ENCODE data around the gene DYRK1B.
"Not testable (repeated sequence)": the region's sequence is repeated elsewhere in the genome, so short reads cannot be mapped to it uniquely, and the experiment has no call there.

Gene DYRK1B

GRCh38 chr19:39830847-39831246 is 3.1 kb downstream of the DYRK1B start:
- no peak for DNase-seq (ENCODE audit: low spot score)

DNA sequence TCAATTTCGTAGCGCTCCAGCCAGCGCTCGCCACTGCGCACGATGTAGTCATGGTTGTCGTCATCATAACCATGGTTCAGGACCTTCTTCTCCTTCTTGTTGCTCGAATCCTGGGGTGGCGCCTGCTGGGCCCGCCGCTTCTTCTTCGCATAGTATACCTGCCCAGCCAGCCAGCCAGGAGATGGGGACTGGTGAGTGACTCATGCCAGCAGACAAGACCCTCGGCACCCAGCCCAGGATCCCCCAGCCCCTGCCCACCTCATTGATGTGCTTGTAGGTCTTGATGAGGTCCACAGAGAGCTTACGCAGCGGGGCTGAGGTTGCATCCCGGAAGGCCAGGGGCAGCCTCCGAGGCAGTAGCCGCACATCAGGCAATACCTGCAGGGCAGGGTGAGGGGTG is 3.6 kb downstream of the DYRK1B start:
- DNase-seq (ENCODE audit: low spot score), result no peak

DNA sequence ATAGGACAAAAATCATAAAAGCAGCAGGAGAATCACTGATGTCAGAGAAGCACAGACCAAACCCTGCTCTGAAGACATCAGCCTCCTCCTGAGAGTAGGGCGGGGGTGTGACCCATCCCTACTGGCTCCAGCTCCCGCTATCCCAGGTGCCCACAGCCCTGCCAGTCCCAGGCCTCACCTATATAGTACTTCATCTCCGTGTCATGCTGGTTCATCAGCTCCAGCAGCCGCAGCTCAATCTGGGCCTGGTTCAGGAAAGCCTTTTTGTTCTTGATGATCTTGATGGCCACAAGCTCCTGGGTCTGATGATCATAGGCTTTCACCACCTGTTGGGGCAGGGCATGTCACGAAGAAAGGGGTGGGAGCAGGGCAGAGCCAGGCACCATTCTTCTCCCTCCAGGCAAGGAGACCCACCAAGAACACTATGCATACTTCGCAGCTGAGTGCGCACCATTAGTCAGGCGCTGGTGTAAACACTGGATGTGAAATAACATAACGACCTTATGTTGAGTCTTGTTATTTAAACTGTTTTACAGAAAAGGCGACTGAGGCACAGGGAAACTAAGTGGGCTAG is 4.2 kb downstream of the DYRK1B start:
- DNase-seq (ENCODE audit: low spot score), result no peak

- DNase-seq (ENCODE audit: low spot score), result no peak
Measured at GRCh38 chr19:39828654-39829032, 5.3 kb downstream of the DYRK1B start.

GRCh38 chr19:39828015-39828653 is 5.8 kb downstream of the DYRK1B start:
- DNase-seq (ENCODE audit: low spot score), result no peak

- no peak for DNase-seq (ENCODE audit: low spot score)
Measured at GRCh38 chr19:39827216-39827615, 6.7 kb downstream of the DYRK1B start.

DNA sequence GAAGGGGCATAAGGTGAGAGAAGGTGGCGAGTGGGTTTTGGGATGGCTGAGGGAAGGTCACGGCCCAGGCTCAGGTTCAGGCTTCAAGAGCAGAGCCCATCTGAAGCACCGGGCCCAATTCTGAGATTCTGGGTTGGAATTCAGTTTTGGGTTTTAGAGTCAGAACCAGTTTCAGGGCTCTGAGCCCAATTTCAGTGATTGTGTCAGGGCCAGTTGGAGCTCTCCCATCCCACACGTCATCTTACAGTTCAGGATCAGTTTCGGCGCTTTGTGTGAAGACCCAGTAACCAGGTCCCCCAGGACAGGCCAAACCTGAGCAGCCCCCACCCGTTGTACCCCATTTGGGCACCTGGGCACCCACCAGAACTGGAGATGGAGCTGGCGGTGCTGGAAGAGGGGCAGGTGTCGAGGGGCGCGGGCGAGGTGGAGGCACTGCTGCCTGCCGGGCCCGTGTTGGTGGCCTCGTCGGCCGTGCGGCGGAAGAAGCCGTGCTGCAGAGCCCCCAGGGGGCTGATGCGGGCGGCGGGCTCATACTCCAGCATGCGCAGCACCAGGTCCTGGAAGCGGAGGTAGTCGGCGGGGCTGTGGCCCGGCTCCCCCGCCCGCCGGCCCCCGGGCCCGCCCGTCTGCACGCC is 7.5 kb downstream of the DYRK1B start:
- no peak for DNase-seq (ENCODE audit: low spot score)

DNA sequence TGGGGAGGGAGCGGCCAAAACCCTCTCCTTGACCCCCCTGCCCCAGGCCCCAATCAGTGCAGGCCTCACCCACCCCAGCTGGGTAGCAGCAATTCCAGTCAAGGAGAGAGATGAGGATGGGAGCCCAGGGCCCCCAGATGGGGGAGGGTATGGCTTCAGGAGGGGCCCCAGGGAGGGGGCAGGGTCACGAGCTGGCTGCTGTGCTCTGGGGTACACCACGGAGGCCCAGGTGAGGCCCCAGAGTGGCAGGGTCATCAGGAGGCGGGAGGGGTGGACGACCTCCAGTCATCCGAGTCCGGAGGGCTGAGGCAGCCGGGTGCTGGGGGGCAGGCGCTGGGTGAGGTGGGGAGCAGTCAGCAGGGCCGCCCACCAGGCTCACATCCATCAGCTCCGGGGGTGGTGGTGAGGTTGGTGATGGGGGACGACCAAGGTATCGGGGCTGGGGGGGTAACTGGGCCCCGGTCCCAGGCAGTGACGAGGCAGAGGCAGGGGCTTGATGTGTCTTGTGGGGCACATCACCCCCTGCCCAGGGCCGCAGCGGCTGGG is 8.4 kb downstream of the DYRK1B start:
- no peak for DNase-seq (ENCODE audit: low spot score)

GRCh38 chr19:39825093-39825463 is 8.9 kb downstream of the DYRK1B start:
- DNase-seq (ENCODE audit: low spot score), result no peak

DNA sequence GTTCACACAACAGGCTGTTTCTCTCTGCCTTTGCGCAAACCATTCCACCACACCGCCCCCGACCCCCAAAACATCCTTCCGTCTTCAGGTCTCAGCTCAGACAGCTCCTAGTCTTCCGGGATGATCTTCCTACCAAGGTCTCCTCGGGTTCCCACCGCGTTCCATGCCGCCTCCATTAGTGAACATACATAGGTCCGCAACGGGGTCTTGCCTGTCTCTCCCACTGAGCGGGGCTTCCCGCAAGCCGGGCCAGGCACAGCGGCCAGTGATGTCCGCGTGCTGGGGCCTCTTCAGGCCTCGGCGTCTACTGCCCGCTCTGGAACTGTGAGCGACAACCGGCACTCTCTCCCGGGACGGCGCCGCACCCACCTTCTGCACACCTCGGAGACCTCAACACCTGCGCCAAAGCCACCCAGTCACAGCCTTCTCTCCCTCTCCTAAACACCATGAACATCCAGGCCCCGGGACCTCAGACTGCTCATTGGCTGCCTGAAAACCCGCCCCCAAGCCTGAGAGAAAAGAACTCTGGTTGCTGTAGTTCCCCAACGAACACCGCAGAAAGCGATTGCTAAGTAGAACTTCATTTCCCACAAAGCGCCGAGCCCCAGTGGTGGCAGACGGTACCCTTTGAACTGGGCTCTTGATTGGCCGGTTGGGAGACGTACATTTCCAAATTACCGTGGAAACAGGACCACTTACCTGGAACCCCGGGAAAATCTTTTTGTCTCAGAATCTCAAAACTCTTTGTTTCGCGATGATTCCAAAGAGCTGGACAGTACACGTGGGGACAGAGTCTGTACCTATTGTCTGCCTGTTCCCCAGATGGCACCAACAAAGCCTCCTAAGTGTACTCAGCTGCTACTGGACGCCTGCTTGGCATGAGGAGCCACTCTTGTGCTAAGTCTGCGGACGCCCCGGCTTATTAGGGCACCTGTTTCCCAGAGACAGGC is 9.5 kb downstream of the DYRK1B start:
- DNase-seq (ENCODE audit: low spot score), result peak; percentile 92

DNA sequence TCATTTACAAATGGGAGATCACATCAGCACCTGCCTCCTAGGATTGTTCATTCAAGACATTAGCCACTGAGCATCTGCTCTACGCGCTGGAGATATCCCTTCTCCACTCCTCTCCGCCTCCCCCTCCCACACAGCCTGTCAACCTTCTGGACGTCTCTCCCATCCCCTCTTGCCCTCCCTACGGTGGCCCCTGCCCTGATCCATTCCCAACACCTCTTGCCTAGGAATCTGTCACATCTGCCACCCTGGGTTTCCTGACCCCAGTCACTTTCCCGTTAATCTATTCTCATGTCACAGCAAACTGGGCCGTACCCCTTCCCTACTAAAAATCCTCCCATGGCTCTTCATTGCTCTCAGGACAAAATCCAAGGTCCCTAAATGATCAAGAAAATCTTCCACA is 10.3 kb downstream of the DYRK1B start:
- peak; percentile 22 for DNase-seq (ENCODE audit: low spot score)

- no peak for DNase-seq (ENCODE audit: low spot score)
Measured at GRCh38 chr19:39820696-39821095, 13.3 kb downstream of the DYRK1B start.

- DNase-seq (ENCODE audit: low spot score), result no peak
Measured at GRCh38 chr19:39819786-39820185, 14.2 kb downstream of the DYRK1B start.

DNA sequence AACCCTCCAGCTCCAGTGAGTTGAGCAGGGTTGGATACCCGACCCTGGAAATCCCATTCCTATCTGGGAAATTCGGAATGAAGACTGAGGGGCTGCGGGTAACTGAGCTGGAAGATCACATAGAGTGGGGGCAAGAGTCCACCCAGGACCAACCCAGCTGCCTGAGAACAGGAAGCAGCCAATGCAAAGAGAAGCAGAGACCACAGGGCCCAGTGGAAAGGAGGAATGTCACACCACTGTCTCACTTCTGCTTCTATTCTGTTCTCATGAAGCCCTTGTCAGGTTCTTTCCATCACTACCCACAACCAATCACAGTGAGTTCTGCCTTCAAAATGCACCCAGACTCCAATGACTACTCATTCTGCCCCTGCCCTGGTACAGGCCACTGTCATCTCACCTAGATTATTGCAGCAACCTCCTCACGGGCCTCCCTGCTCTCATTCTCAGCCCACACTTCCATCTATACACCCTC is 15.3 kb downstream of the DYRK1B start:
- DNase-seq (ENCODE audit: low spot score), result no peak

DNA sequence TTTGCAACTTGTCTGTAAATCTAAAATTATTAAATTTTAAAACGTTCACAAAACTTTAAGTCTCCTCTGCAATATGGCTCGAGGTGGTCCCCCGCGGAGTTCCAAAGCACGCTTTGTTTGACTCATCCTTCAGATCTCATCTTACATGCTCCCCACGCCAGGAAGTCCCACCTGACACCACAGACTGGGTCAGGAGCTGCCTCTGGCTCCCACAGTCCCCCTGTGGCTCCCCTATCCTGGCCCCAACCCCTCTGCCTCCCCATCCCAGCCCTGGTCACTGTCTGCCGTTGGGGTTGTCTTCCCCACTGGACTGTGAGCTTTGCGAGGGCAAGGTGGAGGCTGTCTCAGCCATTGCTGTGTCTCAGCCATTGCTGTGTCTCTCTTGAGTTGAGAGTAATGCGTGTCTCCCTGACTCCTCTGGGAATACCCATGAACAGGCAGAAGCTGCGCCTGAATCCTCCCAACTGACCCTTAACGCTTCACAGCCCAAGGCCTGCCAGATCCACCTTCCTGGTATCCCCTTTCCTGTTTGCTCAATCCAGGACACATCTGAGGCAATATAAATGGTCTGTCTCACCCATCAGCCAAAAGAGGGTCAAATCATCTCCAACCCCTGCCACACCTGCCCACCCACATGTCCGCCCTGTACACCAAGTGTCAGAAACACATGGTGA is 15.9 kb downstream of the DYRK1B start:
- DNase-seq (ENCODE audit: low spot score), result no peak

GRCh38 chr19:39816287-39817048 is 17.5 kb downstream of the DYRK1B start:
- no peak for DNase-seq (ENCODE audit: low spot score)

GRCh38 chr19:39814595-39814994 is 19.4 kb downstream of the DYRK1B start:
- no peak for DNase-seq (ENCODE audit: low spot score)

DNA sequence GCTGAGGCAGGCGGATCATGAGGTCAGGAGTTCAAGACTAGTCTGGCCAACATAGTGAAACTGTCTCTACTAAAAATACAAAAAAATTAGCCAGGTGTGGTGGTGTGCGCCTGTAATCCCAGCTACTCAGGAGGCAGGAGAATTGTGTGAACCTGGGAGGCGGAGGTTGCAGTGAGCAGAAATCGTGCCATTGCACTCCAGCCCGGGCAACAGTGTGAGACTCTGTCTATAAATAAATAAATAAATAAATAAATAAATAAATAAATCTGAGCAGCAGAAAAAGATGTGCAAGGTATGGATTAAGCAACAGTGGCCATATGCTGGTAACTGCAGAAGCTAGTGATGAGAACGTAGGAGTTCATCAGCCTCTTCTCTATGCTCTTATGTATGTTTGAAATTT is 19.9 kb downstream of the DYRK1B start:
- not testable (repeated sequence) for DNase-seq (ENCODE audit: low spot score)

GRCh38 chr19:39813264-39813993 is 20.5 kb downstream of the DYRK1B start:
- DNase-seq (ENCODE audit: low spot score), result no peak

- no peak for DNase-seq (ENCODE audit: low spot score)
Measured at GRCh38 chr19:39811064-39811463, 22.9 kb downstream of the DYRK1B start.

Data from SK-N-DZ (cell line).